SK-N-SH (cell line): ENCODE measurements around the gene TERT. TPM values are rescaled to one million over a fixed set of nuclear protein-coding genes. Genes with fewer than 3 reads are reported as not detected.

Source experiments
- CTCF ChIA-PET: fragments of 300-600, 350-600 bp; formaldehyde crosslinking; extraction: SDS; loops from one replicate; lab custom pipeline; 2021; lab: Yijun Ruan, JAX
- POLR2A ChIA-PET: fragments of 350-600 bp; sonication (Branson Sonifier 250); formaldehyde crosslinking; extraction: SDS; loops from one replicate; lab custom pipeline; 2020; ENCODE audit warnings: antibody characterized with exemption, inconsistent platforms; lab: Yijun Ruan, JAX
- DNase-seq: peaks from one replicate; pipeline ENCODE4 v3.0.0; 2012
- H2AFZ ChIP-seq: fragments of 200-600 bp; sonication (generic); 2 replicates; pipeline ENCODE4 v1.8.1; 2016; ENCODE audit warnings: antibody characterized with exemption, mild to moderate bottlenecking, low read depth
- H3F3A ChIP-seq: fragments of 200-600 bp; sonication (generic); replicated peaks from 2 replicates; pipeline ENCODE3; 2016; ENCODE audit warnings: antibody characterized with exemption, mild to moderate bottlenecking; ENCODE audit not compliant: insufficient read depth
- H3K27ac ChIP-seq, 2 experiments: fragments of 200-500 bp in 1 of 2; fragments of 200-600 bp in 1 of 2; sonication (Bioruptor generic) in 1 of 2; sonication (generic), shearing (Covaris generic) in 1 of 2; 2 replicates each; pipeline versions ENCODE4 v1.5.1 to v1.6.1; 2014 to 2016; ENCODE audit warnings: low read depth in 2 of 2, inconsistent platforms in 1 of 2, low read length in 1 of 2, mild to moderate bottlenecking in 1 of 2, mixed read lengths in 1 of 2
- H3K27me3 ChIP-seq: fragments of 200-600 bp; sonication (generic), shearing (Covaris generic); 2 replicates; pipeline ENCODE4 v1.6.1; 2016; ENCODE audit warnings: mixed run types; ENCODE audit not compliant: insufficient read depth
- H3K36me3 ChIP-seq, 2 experiments: fragments of 200-500 bp in 1 of 2; fragments of 200-600 bp in 1 of 2; sonication (Bioruptor generic) in 1 of 2; sonication (generic) in 1 of 2; replicated peaks in 1 of 2; 2 replicates each; pipeline versions ENCODE3 to v1.5.1; 2014 to 2016; ENCODE audit warnings: low read length in 1 of 2, mild to moderate bottlenecking in 1 of 2; ENCODE audit not compliant: insufficient read depth in 2 of 2, control insufficient read depth in 1 of 2
- H3K4me1 ChIP-seq, 2 experiments: fragments of 200-500 bp in 1 of 2; fragments of 200-600 bp in 1 of 2; sonication (Bioruptor generic) in 1 of 2; sonication (generic), shearing (Covaris generic) in 1 of 2; 2 replicates each; pipeline versions ENCODE4 v1.5.1 to v1.6.1; 2014 to 2016; ENCODE audit warnings: low read depth in 1 of 2, low read length in 1 of 2, mixed run types in 1 of 2; ENCODE audit not compliant: insufficient read depth in 2 of 2, control insufficient read depth in 1 of 2
- H3K4me2 ChIP-seq: fragments of 200-600 bp; sonication (generic), shearing (Covaris generic); 2 replicates; pipeline ENCODE4 v1.6.1; 2017; ENCODE audit warnings: mixed run types
- H3K4me3 ChIP-seq, 2 experiments: fragments of 200-500 bp in 1 of 2; fragments of 200-600 bp in 1 of 2; sonication (Bioruptor generic) in 1 of 2; sonication (generic), shearing (Covaris generic) in 1 of 2; 2 replicates each; pipeline versions ENCODE4 v1.5.1 to v1.8.1; 2014 to 2016; ENCODE audit warnings: low read depth in 2 of 2, inconsistent platforms in 1 of 2, low read length in 1 of 2, mild to moderate bottlenecking in 1 of 2, mixed read lengths in 1 of 2, moderate library complexity in 1 of 2
- H3K79me2 ChIP-seq: fragments of 200-600 bp; sonication (generic); 2 replicates; pipeline ENCODE4 v1.8.1; 2017; ENCODE audit warnings: mild to moderate bottlenecking; ENCODE audit not compliant: insufficient read depth
- H3K9ac ChIP-seq: fragments of 200-600 bp; sonication (generic); 2 replicates; pipeline ENCODE4 v1.6.1; 2017; ENCODE audit warnings: mixed run types
- H3K9me2 ChIP-seq: fragments of 200-600 bp; sonication (generic); 2 replicates; pipeline ENCODE4 v1.6.1; 2017; ENCODE audit warnings: mixed run types
- H3K9me3 ChIP-seq: fragments of 200-600 bp; sonication (generic); 2 replicates; pipeline ENCODE4 v1.6.1; 2017; ENCODE audit warnings: mixed run types, mild to moderate bottlenecking, moderate library complexity
- H4K20me1 ChIP-seq: fragments of 200-600 bp; sonication (generic); 2 replicates; pipeline ENCODE4 v1.6.1; 2017; ENCODE audit warnings: mild to moderate bottlenecking, mixed run types; ENCODE audit not compliant: insufficient read depth
- CHD2 ChIP-seq: fragments of 150-350 bp; IDR thresholded peaks from 2 replicates; pipeline ENCODE4 v1.6.1; 2018; ENCODE audit warnings: low read length; ENCODE audit not compliant: partially characterized antibody
- ELF1 ChIP-seq: IDR thresholded peaks from 2 replicates; pipeline ENCODE4 v1.4.0; 2012
- EP300 ChIP-seq, 2 experiments: IDR thresholded peaks; 2 replicates each; pipeline versions ENCODE4 v1.4.0 to v1.6.1; 2012; ENCODE audit warnings: borderline replicate concordance in 1 of 2, low read depth in 1 of 2, low read length in 1 of 2
- EZH2phosphoT487 ChIP-seq: fragments of 200-600 bp; sonication (generic); IDR thresholded peaks from 2 replicates; pipeline ENCODE4 v1.6.1; 2017; ENCODE audit warnings: low read depth, mixed run types, mild to moderate bottlenecking, antibody characterized with exemption, moderate library complexity, borderline replicate concordance
- FOSL2 ChIP-seq: IDR thresholded peaks from 2 replicates; pipeline ENCODE4 v1.4.0; 2012; ENCODE audit warnings: low read depth, mild to moderate bottlenecking, moderate library complexity, borderline replicate concordance
- FOXJ3 ChIP-seq: sonication (generic); formaldehyde crosslinking; IDR thresholded peaks from 2 replicates; pipeline ENCODE4 v1.5.1; 2020; ENCODE audit warnings: mild to moderate bottlenecking, missing genetic modification reagents
- GABPA ChIP-seq: IDR thresholded peaks from 2 replicates; pipeline ENCODE4 v1.4.0; 2012; ENCODE audit warnings: low read depth, mild to moderate bottlenecking
- JUND ChIP-seq: IDR thresholded peaks from 2 replicates; pipeline ENCODE4 v1.4.0; 2012
- POLR2AphosphoS5 ChIP-seq: IDR thresholded peaks from 2 replicates; pipeline ENCODE4 v1.6.1; 2012; ENCODE audit warnings: low read depth, low read length
- RXRA ChIP-seq: IDR thresholded peaks from 2 replicates; pipeline ENCODE4 v1.4.0; 2012; ENCODE audit warnings: low read depth, mild to moderate bottlenecking, borderline replicate concordance
- SIN3A ChIP-seq: IDR thresholded peaks from 2 replicates; pipeline ENCODE4 v1.6.1; 2012; ENCODE audit warnings: low read depth, mild to moderate bottlenecking, low read length, moderate library complexity, borderline replicate concordance
- YY1 ChIP-seq: IDR thresholded peaks from 2 replicates; pipeline ENCODE4 v1.4.0; 2012; ENCODE audit warnings: low read depth, mild to moderate bottlenecking
- WGBS: methylation state at CpG from one replicate; pipeline ENCODE4 v1.1.6; 2017; ENCODE audit warnings: low lambda C conversion rate; 5-methylcytosine and 5-hydroxymethylcytosine counted together
- polyA plus RNA-seq, 3 experiments: library from polyadenylated mRNA; depleted of rRNA; stranded (reverse); fragments of >200 nt; gene quantifications; 2 replicates each; pipeline ENCODE4 v1.2.3, GENCODE V29; 2012
- TF ChIP-seq, protein P1 (sequence below): IDR thresholded peaks from 2 replicates; pipeline ENCODE4; 2012
- TF ChIP-seq, protein P2 (sequence below): fragments of 150-350 bp; IDR thresholded peaks from 2 replicates; pipeline ENCODE4 v1.6.1; 2016; ENCODE audit warnings: mild to moderate bottlenecking, low read depth, low read length
- TF ChIP-seq, protein P3 (sequence below): IDR thresholded peaks from 2 replicates; pipeline ENCODE4 v1.4.0; 2012; ENCODE audit warnings: low read depth, borderline replicate concordance
- TF ChIP-seq, protein P4 (sequence below): IDR thresholded peaks from 2 replicates; pipeline ENCODE4 v1.4.0; 2012; ENCODE audit warnings: low read depth, borderline replicate concordance
- TF ChIP-seq, protein P5 (sequence below): fragments of 200-600 bp; sonication (generic); IDR thresholded peaks from 2 replicates; pipeline ENCODE4 v1.6.1; 2017; ENCODE audit warnings: antibody characterized with exemption, mild to moderate bottlenecking, moderate library complexity

Gene TERT
- polyA plus RNA-seq, 1 of the 3 experiments (the other 2 are of a cell fraction), result 2.4 TPM

DNA sequence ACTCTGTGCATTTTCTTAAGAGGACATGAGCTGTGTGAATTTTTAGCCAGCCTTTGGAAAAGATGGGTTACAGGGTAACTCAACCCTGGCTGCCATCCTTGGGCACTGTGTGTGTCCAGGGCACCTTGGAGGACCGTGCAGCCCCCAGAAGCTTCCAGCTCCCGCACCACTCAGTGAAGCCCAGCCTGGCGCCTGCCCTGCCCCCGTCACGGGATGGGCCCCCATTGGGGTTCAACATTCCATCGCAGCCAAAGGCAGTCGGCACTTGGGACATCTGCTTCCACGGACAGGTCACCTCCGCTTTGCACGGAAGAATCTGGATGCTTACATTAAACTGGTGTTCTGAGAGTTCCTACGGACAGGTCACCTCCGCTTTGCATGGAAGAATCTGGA, 71.6 kb downstream of the TERT start:
- TF ChIP-seq, protein P1, sequence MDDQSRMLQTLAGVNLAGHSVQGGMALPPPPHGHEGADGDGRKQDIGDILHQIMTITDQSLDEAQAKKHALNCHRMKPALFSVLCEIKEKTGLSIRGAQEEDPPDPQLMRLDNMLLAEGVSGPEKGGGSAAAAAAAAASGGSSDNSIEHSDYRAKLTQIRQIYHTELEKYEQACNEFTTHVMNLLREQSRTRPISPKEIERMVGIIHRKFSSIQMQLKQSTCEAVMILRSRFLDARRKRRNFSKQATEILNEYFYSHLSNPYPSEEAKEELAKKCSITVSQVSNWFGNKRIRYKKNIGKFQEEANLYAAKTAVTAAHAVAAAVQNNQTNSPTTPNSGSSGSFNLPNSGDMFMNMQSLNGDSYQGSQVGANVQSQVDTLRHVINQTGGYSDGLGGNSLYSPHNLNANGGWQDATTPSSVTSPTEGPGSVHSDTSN, result no peak
- no peak for TF ChIP-seq FOSL2
- no peak for TF ChIP-seq JUND
- TF ChIP-seq RXRA, result no peak
- TF ChIP-seq EZH2phosphoT487, result no peak
- no peak for TF ChIP-seq SIN3A
- no peak for TF ChIP-seq CHD2
- TF ChIP-seq ELF1, result no peak
- TF ChIP-seq, protein P2, sequence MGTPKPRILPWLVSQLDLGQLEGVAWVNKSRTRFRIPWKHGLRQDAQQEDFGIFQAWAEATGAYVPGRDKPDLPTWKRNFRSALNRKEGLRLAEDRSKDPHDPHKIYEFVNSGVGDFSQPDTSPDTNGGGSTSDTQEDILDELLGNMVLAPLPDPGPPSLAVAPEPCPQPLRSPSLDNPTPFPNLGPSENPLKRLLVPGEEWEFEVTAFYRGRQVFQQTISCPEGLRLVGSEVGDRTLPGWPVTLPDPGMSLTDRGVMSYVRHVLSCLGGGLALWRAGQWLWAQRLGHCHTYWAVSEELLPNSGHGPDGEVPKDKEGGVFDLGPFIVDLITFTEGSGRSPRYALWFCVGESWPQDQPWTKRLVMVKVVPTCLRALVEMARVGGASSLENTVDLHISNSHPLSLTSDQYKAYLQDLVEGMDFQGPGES, result no peak
- TF ChIP-seq, protein P3, sequence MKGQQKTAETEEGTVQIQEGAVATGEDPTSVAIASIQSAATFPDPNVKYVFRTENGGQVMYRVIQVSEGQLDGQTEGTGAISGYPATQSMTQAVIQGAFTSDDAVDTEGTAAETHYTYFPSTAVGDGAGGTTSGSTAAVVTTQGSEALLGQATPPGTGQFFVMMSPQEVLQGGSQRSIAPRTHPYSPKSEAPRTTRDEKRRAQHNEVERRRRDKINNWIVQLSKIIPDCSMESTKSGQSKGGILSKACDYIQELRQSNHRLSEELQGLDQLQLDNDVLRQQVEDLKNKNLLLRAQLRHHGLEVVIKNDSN, result no peak
- TF ChIP-seq, protein P4, sequence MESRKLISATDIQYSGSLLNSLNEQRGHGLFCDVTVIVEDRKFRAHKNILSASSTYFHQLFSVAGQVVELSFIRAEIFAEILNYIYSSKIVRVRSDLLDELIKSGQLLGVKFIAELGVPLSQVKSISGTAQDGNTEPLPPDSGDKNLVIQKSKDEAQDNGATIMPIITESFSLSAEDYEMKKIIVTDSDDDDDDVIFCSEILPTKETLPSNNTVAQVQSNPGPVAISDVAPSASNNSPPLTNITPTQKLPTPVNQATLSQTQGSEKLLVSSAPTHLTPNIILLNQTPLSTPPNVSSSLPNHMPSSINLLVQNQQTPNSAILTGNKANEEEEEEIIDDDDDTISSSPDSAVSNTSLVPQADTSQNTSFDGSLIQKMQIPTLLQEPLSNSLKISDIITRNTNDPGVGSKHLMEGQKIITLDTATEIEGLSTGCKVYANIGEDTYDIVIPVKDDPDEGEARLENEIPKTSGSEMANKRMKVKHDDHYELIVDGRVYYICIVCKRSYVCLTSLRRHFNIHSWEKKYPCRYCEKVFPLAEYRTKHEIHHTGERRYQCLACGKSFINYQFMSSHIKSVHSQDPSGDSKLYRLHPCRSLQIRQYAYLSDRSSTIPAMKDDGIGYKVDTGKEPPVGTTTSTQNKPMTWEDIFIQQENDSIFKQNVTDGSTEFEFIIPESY, result no peak
- TF ChIP-seq, protein P5, sequence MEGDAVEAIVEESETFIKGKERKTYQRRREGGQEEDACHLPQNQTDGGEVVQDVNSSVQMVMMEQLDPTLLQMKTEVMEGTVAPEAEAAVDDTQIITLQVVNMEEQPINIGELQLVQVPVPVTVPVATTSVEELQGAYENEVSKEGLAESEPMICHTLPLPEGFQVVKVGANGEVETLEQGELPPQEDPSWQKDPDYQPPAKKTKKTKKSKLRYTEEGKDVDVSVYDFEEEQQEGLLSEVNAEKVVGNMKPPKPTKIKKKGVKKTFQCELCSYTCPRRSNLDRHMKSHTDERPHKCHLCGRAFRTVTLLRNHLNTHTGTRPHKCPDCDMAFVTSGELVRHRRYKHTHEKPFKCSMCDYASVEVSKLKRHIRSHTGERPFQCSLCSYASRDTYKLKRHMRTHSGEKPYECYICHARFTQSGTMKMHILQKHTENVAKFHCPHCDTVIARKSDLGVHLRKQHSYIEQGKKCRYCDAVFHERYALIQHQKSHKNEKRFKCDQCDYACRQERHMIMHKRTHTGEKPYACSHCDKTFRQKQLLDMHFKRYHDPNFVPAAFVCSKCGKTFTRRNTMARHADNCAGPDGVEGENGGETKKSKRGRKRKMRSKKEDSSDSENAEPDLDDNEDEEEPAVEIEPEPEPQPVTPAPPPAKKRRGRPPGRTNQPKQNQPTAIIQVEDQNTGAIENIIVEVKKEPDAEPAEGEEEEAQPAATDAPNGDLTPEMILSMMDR, result no peak
- TF ChIP-seq POLR2AphosphoS5, result no peak
- TF ChIP-seq EP300 (IDR thresholded peaks at IDR 0.05; ENCODE audit: borderline replicate concordance in 1 of 2, low read depth in 1 of 2, low read length in 1 of 2), result no peak
- no peak for TF ChIP-seq GABPA
- no peak for TF ChIP-seq YY1
- no peak for TF ChIP-seq FOXJ3 (CRISPR knock-in tag)
- no peaks in the 10 kb centered on the region for H3K36me3 ChIP-seq
- no peaks in the 10 kb centered on the region for H3K9me3 ChIP-seq
- no peaks in the 10 kb centered on the region for H3K4me1 ChIP-seq
- no peaks in the 10 kb centered on the region for H3K79me2 ChIP-seq
- H3F3A ChIP-seq, result peaks cover 6% of the 10 kb centered on the region
- no peak overlapping the region for H2AFZ ChIP-seq
- no peak overlapping the region for H3K9ac ChIP-seq
- no peak overlapping the region for H3K4me2 ChIP-seq
- CTCF ChIA-PET, result no interaction called here
- no peak for DNase-seq
- no peak overlapping the region for H3K27ac ChIP-seq
- POLR2A ChIA-PET, result no interaction called here
- WGBS, result 40% methylated on average over 7 of the region's 12 CpGs
- peaks cover 5% of the 10 kb centered on the region; the same call in 1 of the 2 replicates for H3K27me3 ChIP-seq
- no peaks in the 10 kb centered on the region for H4K20me1 ChIP-seq
- no peaks in the 10 kb centered on the region for H3K9me2 ChIP-seq
- no peak overlapping the region for H3K4me3 ChIP-seq
